ENCODE data around the gene PPP1CB. TPM values are rescaled to one million over a fixed set of nuclear protein-coding genes. Genes with fewer than 3 reads are reported as not detected.
"Not testable (repeated sequence)": the region's sequence is repeated elsewhere in the genome, so short reads cannot be mapped to it uniquely, and the experiment has no call there.

PPP1CB gene
- total RNA-seq, 1 donor from 2014 or later, result 135 TPM

- no peak for ATAC-seq (ENCODE audit: low read depth)
- no peaks in the 10 kb centered on the region for H3K36me3 Mint-ChIP-seq (ENCODE audit: low read depth)
- intact Hi-C loops (cut with micrococcal nuclease), result no loop called here
- POLR2A ChIA-PET, result interaction anchor here (0.8 kb wide), 1 partner anchor 21 kb away, joined by 3 read pairs; no protein-coding TSS in a partner anchor
- peaks cover 8% of the 10 kb centered on the region for H3K4me1 Mint-ChIP-seq
- H3K27me3 Mint-ChIP-seq, result no peaks in the 10 kb centered on the region
- H3K27ac Mint-ChIP-seq, result no peak overlapping the region
- no peak for TF ChIP-seq CTCF (IDR thresholded peaks at IDR 0.05)
- CTCF ChIA-PET, result interaction anchor here (2.1 kb wide), 1 partner anchor 135 kb away, joined by 4 read pairs; no protein-coding TSS in a partner anchor
- H3K4me3 Mint-ChIP-seq, result no peak overlapping the region
- no peak for DNase-seq
- H3K9me3 Mint-ChIP-seq, result no peaks in the 10 kb centered on the region
Observed at GRCh38 chr2:28729698-28730097, 21.9 kb upstream of the PPP1CB start.

DNA sequence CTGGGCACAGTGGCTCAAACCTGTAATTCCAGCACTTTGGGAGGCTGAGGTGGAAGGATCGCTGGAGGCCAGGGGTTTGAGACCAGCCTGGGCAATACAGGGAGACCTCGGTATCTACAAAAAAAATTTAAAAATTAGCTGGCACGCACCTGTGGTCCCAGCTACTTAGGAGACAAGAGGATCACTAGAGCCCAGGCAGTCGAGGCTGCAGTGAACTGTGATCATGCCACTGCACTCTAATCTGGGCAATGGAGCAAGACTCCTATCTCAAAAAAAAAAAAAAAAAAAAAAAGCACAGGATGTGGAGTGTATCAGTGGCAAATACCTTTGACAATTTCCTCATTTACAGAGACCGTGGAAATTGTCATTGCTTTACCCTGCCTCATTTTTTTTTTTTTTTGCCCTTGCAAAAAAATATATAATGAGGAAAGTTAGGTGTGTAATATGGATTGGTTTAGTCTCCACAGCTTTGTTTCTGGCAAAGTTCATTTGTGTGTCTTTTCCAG lies 20.9 kb upstream of the PPP1CB start:
- no peak for TF ChIP-seq CTCF (IDR thresholded peaks at IDR 0.05)
- Mint-ChIP-seq H3K4me1 (peaks cover 8% of the 10 kb centered on the region), H3K36me3 (ENCODE audit: low read depth) (no peaks in the 10 kb centered on the region), H3K9me3 (no peaks in the 10 kb centered on the region), H3K27ac (no peak overlapping the region), H3K4me3 (no peak overlapping the region), H3K27me3 (no peaks in the 10 kb centered on the region)
- intact Hi-C loops (cut with micrococcal nuclease), result no loop called here
- POLR2A ChIA-PET, result no interaction called here
- DNase-seq (no peak), ATAC-seq (ENCODE audit: low read depth) (peak; percentile 50)
- CTCF ChIA-PET, result no interaction called here

DNA sequence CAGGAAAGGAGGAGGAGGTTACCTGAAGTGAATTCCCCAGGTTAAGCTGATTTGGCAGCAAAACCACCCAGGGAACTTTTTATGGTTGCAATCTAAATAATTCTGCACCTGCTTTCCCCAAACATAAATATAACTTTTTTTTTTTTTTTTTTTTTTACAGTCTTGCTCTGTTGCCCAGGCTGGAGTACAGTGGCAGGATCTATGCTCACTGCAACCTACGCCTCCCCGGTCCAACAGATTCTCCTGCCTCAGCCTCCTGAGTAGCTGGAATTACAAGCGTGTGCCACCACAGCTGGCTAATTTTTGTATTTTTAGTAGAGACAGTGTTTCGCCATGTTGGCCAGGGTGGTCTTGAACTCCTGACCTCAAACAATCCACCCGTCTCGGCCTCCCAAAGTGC lies 16.1 kb upstream of the PPP1CB start:
- ChIA-PET POLR2A (no interaction called here), CTCF (no interaction called here)
- DNase-seq (no peak), ATAC-seq (ENCODE audit: low read depth) (no peak)
- H3K36me3 Mint-ChIP-seq (ENCODE audit: low read depth), result no peaks in the 10 kb centered on the region
- no peak overlapping the region for H3K27ac Mint-ChIP-seq
- no peak for TF ChIP-seq CTCF (IDR thresholded peaks at IDR 0.05)
- H3K9me3 Mint-ChIP-seq, result peaks cover 8% of the 10 kb centered on the region
- no peak overlapping the region for H3K4me3 Mint-ChIP-seq
- intact Hi-C loops (cut with micrococcal nuclease), result no loop called here
- peaks cover 4% of the 10 kb centered on the region for H3K4me1 Mint-ChIP-seq
- H3K27me3 Mint-ChIP-seq, result no peaks in the 10 kb centered on the region

DNA sequence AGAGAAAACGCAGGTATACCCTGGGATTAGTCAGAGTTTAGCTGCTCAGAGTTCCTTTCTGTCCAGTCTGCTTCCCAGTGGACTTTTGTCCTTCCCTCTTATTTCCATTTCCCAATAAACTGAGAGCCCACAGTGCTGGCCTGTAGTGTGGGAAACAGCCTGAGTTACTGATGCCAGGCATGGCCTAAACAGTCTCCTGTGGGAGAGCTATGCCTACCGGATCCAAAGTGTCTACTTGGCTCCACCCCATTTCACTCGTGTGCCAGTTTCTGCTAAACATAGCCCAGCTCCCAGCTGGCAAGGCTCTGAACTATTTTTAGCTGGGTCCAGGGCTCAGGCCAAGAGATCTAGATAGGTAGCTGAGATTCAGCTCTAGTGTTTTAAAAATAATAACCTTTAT lies 15.6 kb upstream of the PPP1CB start:
- Mint-ChIP-seq H3K4me1 (peaks cover 2% of the 10 kb centered on the region), H3K27ac (no peak overlapping the region), H3K36me3 (ENCODE audit: low read depth) (no peaks in the 10 kb centered on the region), H3K4me3 (no peak overlapping the region), H3K27me3 (no peaks in the 10 kb centered on the region), H3K9me3 (peaks cover 8% of the 10 kb centered on the region)
- intact Hi-C loops (cut with micrococcal nuclease), result no loop called here
- POLR2A ChIA-PET, result no interaction called here
- CTCF ChIA-PET, result no interaction called here
- TF ChIP-seq CTCF (IDR thresholded peaks at IDR 0.05), result no peak
- DNase-seq (no peak), ATAC-seq (ENCODE audit: low read depth) (no peak)

DNA sequence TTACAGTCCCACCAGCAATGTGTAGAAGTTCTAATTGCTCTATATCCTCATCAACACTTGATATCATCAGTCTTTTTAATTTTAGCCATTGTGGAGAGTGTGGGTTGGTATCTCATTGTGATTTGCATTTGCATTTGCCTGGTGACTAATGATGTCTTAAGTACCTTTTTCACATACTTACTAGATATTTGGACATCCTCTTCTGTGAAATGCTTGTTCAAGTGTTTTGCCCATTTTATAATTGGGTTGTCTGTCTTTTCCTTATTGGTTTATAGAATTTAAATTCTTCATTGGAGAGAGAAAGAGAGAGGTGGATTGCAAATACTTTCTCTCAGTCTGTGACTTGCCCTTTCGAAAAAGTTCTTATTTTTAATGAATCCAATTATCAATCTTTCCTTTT lies 14.0 kb upstream of the PPP1CB start:
- no peaks in the 10 kb centered on the region for H3K27me3 Mint-ChIP-seq
- H3K4me3 Mint-ChIP-seq, result no peak overlapping the region
- H3K27ac Mint-ChIP-seq, result no peak overlapping the region
- ChIA-PET CTCF (no interaction called here), POLR2A (no interaction called here)
- no peaks in the 10 kb centered on the region for H3K4me1 Mint-ChIP-seq
- H3K9me3 Mint-ChIP-seq, result peaks cover 8% of the 10 kb centered on the region
- H3K36me3 Mint-ChIP-seq (ENCODE audit: low read depth), result no peaks in the 10 kb centered on the region
- ATAC-seq (ENCODE audit: low read depth) (no peak), DNase-seq (no peak)
- intact Hi-C loops (cut with micrococcal nuclease), result no loop called here
- no peak for TF ChIP-seq CTCF (IDR thresholded peaks at IDR 0.05)

- POLR2A ChIA-PET, H3K27me3 Mint-ChIP-seq: not testable (repeated sequence)
Observed at GRCh38 chr2:28742619-28743018, 9.0 kb upstream of the PPP1CB start.

More at GRCh38 chr2:28742619-28743018, 9.0 kb upstream of the PPP1CB start:
- H3K4me3 Mint-ChIP-seq; H3K36me3 Mint-ChIP-seq (ENCODE audit: low read depth); H3K27ac Mint-ChIP-seq; ATAC-seq (ENCODE audit: low read depth); DNase-seq; intact Hi-C loops (cut with micrococcal nuclease); H3K9me3 Mint-ChIP-seq; H3K4me1 Mint-ChIP-seq; CTCF ChIA-PET: not testable (repeated sequence)

Data from activated B cell treated with CpG ODN at 0.5 μM for 24 hours (primary cell).